Smooth muscle cell (in vitro differentiated cells): ENCODE data around the gene ABHD8. TPM values are rescaled to one million over a fixed set of nuclear protein-coding genes. Genes with fewer than 3 reads are reported as not detected.

ENCODE experiments used
- DNase-seq: peaks from one replicate; lab custom pipeline; 2025; ENCODE audit not compliant: unreplicated experiment; lab: John Stamatoyannopoulos, UW
- H2AFZ ChIP-seq: fragments of 200-600 bp; sonication (generic); 2 replicates; pipeline ENCODE4 v1.6.0; 2016; ENCODE audit warnings: antibody characterized with exemption, low read depth, mild to moderate bottlenecking
- H3F3A ChIP-seq: fragments of 200-600 bp; sonication (generic); 2 replicates; pipeline ENCODE4 v1.6.0; 2017; ENCODE audit warnings: antibody characterized with exemption, low read depth
- H3K27ac ChIP-seq: fragments of 200-600 bp; sonication (generic); 2 replicates; pipeline ENCODE4 v1.5.1; 2016; ENCODE audit warnings: low read depth, mild to moderate bottlenecking
- H3K27me3 ChIP-seq: fragments of 200-600 bp; sonication (generic); 2 replicates; pipeline ENCODE4 v1.6.1; 2016; ENCODE audit warnings: low read depth, mild to moderate bottlenecking
- H3K36me3 ChIP-seq: fragments of 200-600 bp; sonication (generic); 2 replicates; pipeline ENCODE4 v1.5.1; 2016; ENCODE audit warnings: low read depth
- H3K4me1 ChIP-seq: fragments of 200-600 bp; sonication (generic); 2 replicates; pipeline ENCODE4 v1.5.1; 2016; ENCODE audit warnings: low read depth
- H3K4me2 ChIP-seq: fragments of 200-600 bp; sonication (generic); 2 replicates; pipeline ENCODE4 v1.6.0; 2016; ENCODE audit warnings: mild to moderate bottlenecking
- H3K4me3 ChIP-seq: fragments of 200-600 bp; sonication (generic); 2 replicates; pipeline ENCODE4 v1.5.1; 2016; ENCODE audit warnings: mild to moderate bottlenecking
- H3K79me2 ChIP-seq: fragments of 200-600 bp; sonication (generic); 2 replicates; pipeline ENCODE4 v1.6.0; 2016; ENCODE audit warnings: low read depth, mild to moderate bottlenecking
- H3K9ac ChIP-seq: fragments of 200-600 bp; sonication (generic); 2 replicates; pipeline ENCODE4 v1.6.0; 2016; ENCODE audit warnings: low read depth
- H3K9me3 ChIP-seq: fragments of 200-600 bp; sonication (generic); replicated peaks from 2 replicates; pipeline ENCODE4 v1.5.1; 2016; ENCODE audit warnings: low read depth
- H4K20me1 ChIP-seq: fragments of 200-600 bp; sonication (generic); 2 replicates; pipeline ENCODE4 v1.6.0; 2016; ENCODE audit warnings: low read depth
- CTCF ChIP-seq: fragments of 200-600 bp; sonication (generic); IDR thresholded peaks from 2 replicates; pipeline ENCODE4 v1.5.1; 2017; ENCODE audit warnings: borderline replicate concordance, mild to moderate bottlenecking, antibody characterized with exemption; ENCODE audit not compliant: insufficient read depth, poor library complexity, severe bottlenecking
- WGBS: methylation state at CpG from one replicate; pipeline ENCODE4 v1.1.7; 2016; ENCODE audit warnings: low lambda C conversion rate; 5-methylcytosine and 5-hydroxymethylcytosine counted together
- polyA plus RNA-seq: library from polyadenylated mRNA; unstranded; fragments of >200 nt; fragmentation: Nextera tagmentation; extraction: Ambion mirVana; gene quantifications from 2 replicates; pipeline ENCODE4 v1.2.1, GENCODE V29; 2016
- total RNA-seq: library from RNA; depleted of rRNA; stranded (reverse); fragments of >200 nt; gene quantifications from 2 replicates; pipeline ENCODE4 v1.2.3, GENCODE V29; 2014

Gene ABHD8
- total and polyA plus RNA-seq, 2 experiments from 2014 or later: 9.2 to 15.1 TPM

GRCh38 chr19:17263712-17264640 lies 39.2 kb downstream of the ABHD8 start:
- WGBS: 97% methylated on average over 23 of the region's 23 CpGs
- Histone ChIP-seq H3K79me2 (peaks cover 6% of the 10 kb centered on the region), H2AFZ (no peak overlapping the region), H3K27me3 (no peaks in the 10 kb centered on the region), H3F3A (no peaks in the 10 kb centered on the region), H3K4me3 (no peak overlapping the region), H3K27ac (no peak overlapping the region), H3K9ac (no peak overlapping the region), H3K4me2 (no peak overlapping the region), H4K20me1 (no peaks in the 10 kb centered on the region), H3K9me3 (no peaks in the 10 kb centered on the region), H3K4me1 (peaks cover 4% of the 10 kb centered on the region), H3K36me3 (no peaks in the 10 kb centered on the region)
- no peak for TF ChIP-seq CTCF
- no peak for DNase-seq

GRCh38 chr19:17262557-17262956 lies 40.7 kb downstream of the ABHD8 start:
- H3K9me3 ChIP-seq: no peaks in the 10 kb centered on the region
- no peak overlapping the region for H3K27ac ChIP-seq
- no peaks in the 10 kb centered on the region for H3K27me3 ChIP-seq
- H3F3A ChIP-seq: no peaks in the 10 kb centered on the region
- WGBS: 85% methylated on average over 16 of the region's 16 CpGs
- H3K4me1 ChIP-seq: no peaks in the 10 kb centered on the region
- no peak for DNase-seq
- no peaks in the 10 kb centered on the region for H3K36me3 ChIP-seq
- H3K4me3 ChIP-seq: no peak overlapping the region
- no peak for TF ChIP-seq CTCF
- no peak overlapping the region for H2AFZ ChIP-seq
- H3K9ac ChIP-seq: no peak overlapping the region
- no peaks in the 10 kb centered on the region for H4K20me1 ChIP-seq
- no peaks in the 10 kb centered on the region for H3K79me2 ChIP-seq
- no peak overlapping the region for H3K4me2 ChIP-seq

DNA sequence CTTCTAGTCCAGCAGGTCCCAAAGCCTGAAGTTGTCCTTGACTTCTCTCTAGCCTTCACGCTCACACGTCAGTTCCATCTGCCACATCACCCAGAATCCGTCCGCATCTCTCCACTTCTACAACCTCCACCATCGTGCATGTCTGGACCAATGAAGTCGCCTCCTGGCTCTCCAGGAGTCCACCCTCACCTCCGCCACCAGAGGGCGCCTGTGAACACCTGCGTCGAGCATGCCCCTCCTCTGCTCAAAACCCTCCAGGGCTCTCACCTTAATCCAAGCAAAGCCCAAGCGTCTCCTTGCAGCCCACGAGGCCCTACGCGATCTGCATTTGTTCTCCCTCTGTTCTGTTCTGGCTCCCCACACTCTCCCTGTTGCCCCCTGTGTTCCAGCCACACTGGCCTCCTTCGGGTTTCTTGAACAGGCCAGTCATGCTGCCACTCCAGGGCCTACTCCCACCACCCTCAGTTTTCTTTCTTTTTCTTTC lies 42.3 kb downstream of the ABHD8 start:
- H4K20me1 ChIP-seq: no peaks in the 10 kb centered on the region
- H2AFZ ChIP-seq: no peak overlapping the region
- H3K79me2 ChIP-seq: no peaks in the 10 kb centered on the region
- peak; percentile 7 for DNase-seq
- H3K9me3 ChIP-seq: no peaks in the 10 kb centered on the region
- no peak overlapping the region for H3K4me2 ChIP-seq
- TF ChIP-seq CTCF: peak; percentile 72
- no peaks in the 10 kb centered on the region for H3K4me1 ChIP-seq
- H3K27ac ChIP-seq: no peak overlapping the region
- no peaks in the 10 kb centered on the region for H3K27me3 ChIP-seq
- no peaks in the 10 kb centered on the region for H3K36me3 ChIP-seq
- 12% methylated on average over 15 of the region's 15 CpGs for WGBS
- H3K9ac ChIP-seq: no peak overlapping the region
- no peak overlapping the region for H3K4me3 ChIP-seq
- no peaks in the 10 kb centered on the region for H3F3A ChIP-seq
